ENCODE measurements around the gene TAC3.

Gene TAC3

DNA sequence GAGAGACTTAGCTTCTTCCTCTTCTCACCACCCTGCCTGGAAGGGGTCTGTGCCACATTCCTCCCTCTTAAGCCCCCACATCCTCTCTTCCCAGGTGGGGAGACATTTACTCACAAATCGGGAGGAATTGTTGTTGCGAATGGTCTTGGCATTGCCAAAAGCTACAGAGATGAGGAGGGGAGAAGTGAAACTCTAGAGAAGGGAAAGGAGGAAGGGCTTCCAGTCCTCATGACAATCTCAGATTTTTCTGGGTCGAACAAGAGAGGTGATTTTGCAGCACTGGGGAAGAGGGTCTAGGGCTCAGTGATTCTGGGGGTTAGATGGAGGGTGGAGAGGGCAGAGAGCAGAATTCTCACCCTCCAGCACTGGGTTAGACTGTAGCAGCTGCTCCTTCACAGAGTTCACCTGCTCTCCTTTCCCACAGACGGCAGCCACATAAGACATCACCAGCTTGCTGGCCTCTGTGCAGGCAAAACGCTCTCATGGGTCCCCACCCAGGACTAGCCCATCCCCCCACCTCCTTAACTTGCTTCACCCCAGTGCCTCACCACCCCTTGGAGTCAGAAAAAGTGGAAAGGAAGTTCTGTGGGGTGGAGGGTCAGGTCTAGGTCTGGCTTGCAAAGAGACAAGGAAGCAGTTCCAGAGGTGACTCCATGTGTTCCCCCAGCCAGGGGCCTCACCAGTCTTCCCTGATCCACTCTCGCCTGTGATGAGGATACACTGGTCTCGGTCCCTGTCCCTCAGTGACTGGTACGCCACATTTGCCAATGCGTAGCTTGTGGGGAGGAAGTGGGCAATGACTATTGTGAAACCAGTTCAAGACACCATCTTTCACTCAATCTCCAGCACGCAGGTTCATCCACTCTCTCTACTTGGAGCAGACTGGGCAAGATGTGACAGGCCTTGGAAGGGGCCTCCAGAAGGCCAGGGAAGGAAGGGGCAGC is 30.9 kb upstream of the TAC3 start:
- Mint-ChIP-seq H3K27ac (no peak overlapping the region), H3K36me3 (ENCODE audit: low read depth) (no peaks in the 10 kb centered on the region), H3K4me3 (no peak overlapping the region), H3K9me3 (no peaks in the 10 kb centered on the region), H3K27me3 (ENCODE audit: low read depth) (peaks cover 28% of the 10 kb centered on the region), H3K4me1 (peaks cover 21% of the 10 kb centered on the region)
- TF ChIP-seq, protein P1, sequence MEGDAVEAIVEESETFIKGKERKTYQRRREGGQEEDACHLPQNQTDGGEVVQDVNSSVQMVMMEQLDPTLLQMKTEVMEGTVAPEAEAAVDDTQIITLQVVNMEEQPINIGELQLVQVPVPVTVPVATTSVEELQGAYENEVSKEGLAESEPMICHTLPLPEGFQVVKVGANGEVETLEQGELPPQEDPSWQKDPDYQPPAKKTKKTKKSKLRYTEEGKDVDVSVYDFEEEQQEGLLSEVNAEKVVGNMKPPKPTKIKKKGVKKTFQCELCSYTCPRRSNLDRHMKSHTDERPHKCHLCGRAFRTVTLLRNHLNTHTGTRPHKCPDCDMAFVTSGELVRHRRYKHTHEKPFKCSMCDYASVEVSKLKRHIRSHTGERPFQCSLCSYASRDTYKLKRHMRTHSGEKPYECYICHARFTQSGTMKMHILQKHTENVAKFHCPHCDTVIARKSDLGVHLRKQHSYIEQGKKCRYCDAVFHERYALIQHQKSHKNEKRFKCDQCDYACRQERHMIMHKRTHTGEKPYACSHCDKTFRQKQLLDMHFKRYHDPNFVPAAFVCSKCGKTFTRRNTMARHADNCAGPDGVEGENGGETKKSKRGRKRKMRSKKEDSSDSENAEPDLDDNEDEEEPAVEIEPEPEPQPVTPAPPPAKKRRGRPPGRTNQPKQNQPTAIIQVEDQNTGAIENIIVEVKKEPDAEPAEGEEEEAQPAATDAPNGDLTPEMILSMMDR (IDR thresholded peaks at IDR 0.05; ENCODE audit: unreplicated experiment in 3 of 3): no peak

DNA sequence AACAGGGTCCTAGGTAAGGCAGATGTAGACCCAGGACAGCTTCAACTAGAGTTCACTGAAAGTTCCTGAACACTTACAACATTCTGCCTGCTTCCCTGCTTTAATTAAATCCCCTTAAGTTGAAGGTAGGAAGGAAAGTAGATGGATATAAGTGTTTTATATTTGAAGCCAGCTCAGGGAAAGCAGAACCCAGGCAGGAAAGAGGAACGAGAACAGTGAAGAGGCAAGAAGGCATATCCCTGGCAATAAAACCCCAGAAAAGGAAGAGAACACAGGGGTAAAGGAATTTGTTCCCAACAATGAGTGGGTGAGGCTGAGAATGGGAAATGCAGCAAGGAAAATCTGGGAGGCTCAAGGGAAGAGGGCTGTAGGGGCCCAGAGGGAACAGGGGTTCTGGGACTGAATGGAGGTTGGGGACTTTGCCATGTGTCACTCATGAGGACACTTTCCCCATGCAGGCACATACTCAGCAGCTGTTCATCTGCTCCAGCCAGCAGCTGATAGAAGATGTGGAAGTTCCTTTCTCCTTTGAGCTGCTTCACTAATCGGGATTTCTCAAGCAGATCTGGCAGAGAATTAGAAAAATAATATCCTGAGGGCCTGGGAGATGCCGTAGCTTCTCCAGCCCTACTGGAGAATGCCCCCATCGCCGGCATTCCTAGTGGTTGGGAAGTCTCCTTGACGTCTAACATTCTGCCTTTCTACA is 29.9 kb upstream of the TAC3 start:
- peak overlapping the region in 1 of 3 experiments; percentile 16 for H3K4me3 Mint-ChIP-seq
- H3K36me3 Mint-ChIP-seq (ENCODE audit: low read depth): no peaks in the 10 kb centered on the region
- H3K4me1 Mint-ChIP-seq: peaks cover 21% of the 10 kb centered on the region
- H3K27me3 Mint-ChIP-seq (ENCODE audit: low read depth): peaks cover 28% of the 10 kb centered on the region
- H3K27ac Mint-ChIP-seq: peak overlapping the region in 1 of 3 experiments; percentile 49
- TF ChIP-seq, protein P1 (IDR thresholded peaks at IDR 0.05; ENCODE audit: unreplicated experiment in 3 of 3): no peak
- H3K9me3 Mint-ChIP-seq: no peaks in the 10 kb centered on the region

- H3K27ac Mint-ChIP-seq: no peak overlapping the region
- H3K9me3 Mint-ChIP-seq: no peaks in the 10 kb centered on the region
- TF ChIP-seq, protein P1 (IDR thresholded peaks at IDR 0.05; ENCODE audit: unreplicated experiment in 3 of 3): no peak
- no peaks in the 10 kb centered on the region for H3K36me3 Mint-ChIP-seq (ENCODE audit: low read depth)
- peaks cover 24% of the 10 kb centered on the region for H3K27me3 Mint-ChIP-seq (ENCODE audit: low read depth)
- no peak overlapping the region for H3K4me3 Mint-ChIP-seq
- H3K4me1 Mint-ChIP-seq: peaks cover 27% of the 10 kb centered on the region
Observed at GRCh38 chr12:57044889-57045288, 28.6 kb upstream of the TAC3 start.

DNA sequence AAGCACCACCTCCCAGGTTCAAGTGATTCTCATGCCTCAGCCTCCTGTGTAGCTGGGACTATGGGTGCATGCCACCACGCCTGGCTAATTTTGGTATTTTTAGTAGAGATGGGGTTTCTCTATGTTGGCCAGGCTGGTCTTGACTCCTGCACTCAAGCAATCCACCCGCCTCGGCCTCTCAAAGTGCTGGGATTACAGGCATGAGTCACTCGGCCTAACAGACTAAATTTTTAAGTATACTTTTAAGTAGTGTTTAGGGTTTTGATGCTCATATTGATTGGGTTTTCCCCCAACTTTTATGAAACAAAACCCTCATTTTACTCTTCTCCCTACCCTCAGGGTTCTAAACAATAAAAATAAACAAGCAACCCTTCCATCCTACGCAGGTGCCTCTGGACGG is 28.1 kb upstream of the TAC3 start:
- Mint-ChIP-seq H3K4me3 (no peak overlapping the region), H3K9me3 (no peaks in the 10 kb centered on the region), H3K27me3 (ENCODE audit: low read depth) (peaks cover 19% of the 10 kb centered on the region), H3K36me3 (ENCODE audit: low read depth) (no peaks in the 10 kb centered on the region), H3K4me1 (peaks cover 27% of the 10 kb centered on the region), H3K27ac (no peak overlapping the region)
- TF ChIP-seq, protein P1 (IDR thresholded peaks at IDR 0.05; ENCODE audit: unreplicated experiment in 3 of 3): no peak

- no peak overlapping the region for H3K4me3 Mint-ChIP-seq
- no peak overlapping the region for H3K27ac Mint-ChIP-seq
- H3K9me3 Mint-ChIP-seq: no peaks in the 10 kb centered on the region
- no peaks in the 10 kb centered on the region for H3K36me3 Mint-ChIP-seq (ENCODE audit: low read depth)
- H3K27me3 Mint-ChIP-seq (ENCODE audit: low read depth): peaks cover 23% of the 10 kb centered on the region
- TF ChIP-seq, protein P1 (IDR thresholded peaks at IDR 0.05; ENCODE audit: unreplicated experiment in 3 of 3): no peak
- H3K4me1 Mint-ChIP-seq: peaks cover 24% of the 10 kb centered on the region
Observed at GRCh38 chr12:57042695-57043094, 26.4 kb upstream of the TAC3 start.
